Smooth muscle cell (in vitro differentiated cells): ENCODE results near the gene RNPEPL1. TPM values are rescaled to one million over a fixed set of nuclear protein-coding genes. Genes with fewer than 3 reads are reported as not detected.
A peak's percentile ranks its signal among the peaks of the same experiment; 100 is the strongest.

ENCODE experiments used
- DNase-seq: peaks from one replicate; lab custom pipeline; 2025; ENCODE audit not compliant: unreplicated experiment; lab: John Stamatoyannopoulos, UW
- H2AFZ ChIP-seq: fragments of 200-600 bp; sonication (generic); 2 replicates; pipeline ENCODE4 v1.6.0; 2016; ENCODE audit warnings: antibody characterized with exemption, low read depth, mild to moderate bottlenecking
- H3F3A ChIP-seq: fragments of 200-600 bp; sonication (generic); 2 replicates; pipeline ENCODE4 v1.6.0; 2017; ENCODE audit warnings: antibody characterized with exemption, low read depth
- H3K27ac ChIP-seq: fragments of 200-600 bp; sonication (generic); 2 replicates; pipeline ENCODE4 v1.5.1; 2016; ENCODE audit warnings: low read depth, mild to moderate bottlenecking
- H3K27me3 ChIP-seq: fragments of 200-600 bp; sonication (generic); 2 replicates; pipeline ENCODE4 v1.6.1; 2016; ENCODE audit warnings: low read depth, mild to moderate bottlenecking
- H3K36me3 ChIP-seq: fragments of 200-600 bp; sonication (generic); 2 replicates; pipeline ENCODE4 v1.5.1; 2016; ENCODE audit warnings: low read depth
- H3K4me1 ChIP-seq: fragments of 200-600 bp; sonication (generic); 2 replicates; pipeline ENCODE4 v1.5.1; 2016; ENCODE audit warnings: low read depth
- H3K4me2 ChIP-seq: fragments of 200-600 bp; sonication (generic); 2 replicates; pipeline ENCODE4 v1.6.0; 2016; ENCODE audit warnings: mild to moderate bottlenecking
- H3K4me3 ChIP-seq: fragments of 200-600 bp; sonication (generic); 2 replicates; pipeline ENCODE4 v1.5.1; 2016; ENCODE audit warnings: mild to moderate bottlenecking
- H3K79me2 ChIP-seq: fragments of 200-600 bp; sonication (generic); 2 replicates; pipeline ENCODE4 v1.6.0; 2016; ENCODE audit warnings: low read depth, mild to moderate bottlenecking
- H3K9ac ChIP-seq: fragments of 200-600 bp; sonication (generic); 2 replicates; pipeline ENCODE4 v1.6.0; 2016; ENCODE audit warnings: low read depth
- H3K9me3 ChIP-seq: fragments of 200-600 bp; sonication (generic); replicated peaks from 2 replicates; pipeline ENCODE4 v1.5.1; 2016; ENCODE audit warnings: low read depth
- H4K20me1 ChIP-seq: fragments of 200-600 bp; sonication (generic); 2 replicates; pipeline ENCODE4 v1.6.0; 2016; ENCODE audit warnings: low read depth
- WGBS: methylation state at CpG from one replicate; pipeline ENCODE4 v1.1.7; 2016; ENCODE audit warnings: low lambda C conversion rate; 5-methylcytosine and 5-hydroxymethylcytosine counted together
- polyA plus RNA-seq: library from polyadenylated mRNA; unstranded; fragments of >200 nt; fragmentation: Nextera tagmentation; extraction: Ambion mirVana; gene quantifications from 2 replicates; pipeline ENCODE4 v1.2.1, GENCODE V29; 2016
- total RNA-seq: library from RNA; depleted of rRNA; stranded (reverse); fragments of >200 nt; gene quantifications from 2 replicates; pipeline ENCODE4 v1.2.3, GENCODE V29; 2014
- TF ChIP-seq, protein P1 (sequence below): fragments of 200-600 bp; sonication (generic); IDR thresholded peaks from 2 replicates; pipeline ENCODE4 v1.5.1; 2017; ENCODE audit warnings: borderline replicate concordance, mild to moderate bottlenecking, antibody characterized with exemption; ENCODE audit not compliant: insufficient read depth, poor library complexity, severe bottlenecking

Gene RNPEPL1
- total and polyA plus RNA-seq, 2 experiments from 2014 or later, result 15.3 to 40.9 TPM

- peaks cover 78% of the 10 kb centered on the region for H3K79me2 ChIP-seq
- no peaks in the 10 kb centered on the region for H3K9me3 ChIP-seq
- DNase-seq, result no peak
- H3K4me3 ChIP-seq, result peak overlapping the region; percentile 92
- H2AFZ ChIP-seq, result no peak overlapping the region
- peaks cover 59% of the 10 kb centered on the region for H4K20me1 ChIP-seq
- H3F3A ChIP-seq, result peaks cover 10% of the 10 kb centered on the region
- peak overlapping the region; percentile 97 for H3K4me2 ChIP-seq
- peak overlapping the region; percentile 75 for H3K27ac ChIP-seq
- TF ChIP-seq, protein P1, sequence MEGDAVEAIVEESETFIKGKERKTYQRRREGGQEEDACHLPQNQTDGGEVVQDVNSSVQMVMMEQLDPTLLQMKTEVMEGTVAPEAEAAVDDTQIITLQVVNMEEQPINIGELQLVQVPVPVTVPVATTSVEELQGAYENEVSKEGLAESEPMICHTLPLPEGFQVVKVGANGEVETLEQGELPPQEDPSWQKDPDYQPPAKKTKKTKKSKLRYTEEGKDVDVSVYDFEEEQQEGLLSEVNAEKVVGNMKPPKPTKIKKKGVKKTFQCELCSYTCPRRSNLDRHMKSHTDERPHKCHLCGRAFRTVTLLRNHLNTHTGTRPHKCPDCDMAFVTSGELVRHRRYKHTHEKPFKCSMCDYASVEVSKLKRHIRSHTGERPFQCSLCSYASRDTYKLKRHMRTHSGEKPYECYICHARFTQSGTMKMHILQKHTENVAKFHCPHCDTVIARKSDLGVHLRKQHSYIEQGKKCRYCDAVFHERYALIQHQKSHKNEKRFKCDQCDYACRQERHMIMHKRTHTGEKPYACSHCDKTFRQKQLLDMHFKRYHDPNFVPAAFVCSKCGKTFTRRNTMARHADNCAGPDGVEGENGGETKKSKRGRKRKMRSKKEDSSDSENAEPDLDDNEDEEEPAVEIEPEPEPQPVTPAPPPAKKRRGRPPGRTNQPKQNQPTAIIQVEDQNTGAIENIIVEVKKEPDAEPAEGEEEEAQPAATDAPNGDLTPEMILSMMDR, result no peak
- H3K27me3 ChIP-seq, result no peaks in the 10 kb centered on the region
- H3K4me1 ChIP-seq, result peaks cover 23% of the 10 kb centered on the region
- WGBS, result 94% methylated on average over 6 of the region's 6 CpGs
- peak overlapping the region; percentile 94 for H3K9ac ChIP-seq
- no peaks in the 10 kb centered on the region for H3K36me3 ChIP-seq
These were observed 16.8 kb downstream of the RNPEPL1 start for GRCh38 chr2:240585101-240585500.

GRCh38 chr2:240585681-240586197 lies 17.5 kb downstream of the RNPEPL1 start:
- TF ChIP-seq, protein P1, result no peak
- WGBS, result 9% methylated on average over 20 of the region's 20 CpGs
- H3K4me1 ChIP-seq, result peaks cover 23% of the 10 kb centered on the region
- H3K27me3 ChIP-seq, result no peaks in the 10 kb centered on the region
- H3K27ac ChIP-seq, result peak overlapping the region; percentile 75
- peak overlapping the region; percentile 92 for H3K4me3 ChIP-seq
- peak overlapping the region; percentile 96 for H2AFZ ChIP-seq
- H3K9ac ChIP-seq, result peak overlapping the region; percentile 94
- peaks cover 78% of the 10 kb centered on the region for H3K79me2 ChIP-seq
- H3K9me3 ChIP-seq, result no peaks in the 10 kb centered on the region
- H4K20me1 ChIP-seq, result peaks cover 54% of the 10 kb centered on the region
- peaks cover 7% of the 10 kb centered on the region for H3F3A ChIP-seq
- no peaks in the 10 kb centered on the region for H3K36me3 ChIP-seq
- DNase-seq, result no peak
- H3K4me2 ChIP-seq, result peak overlapping the region; percentile 97

DNA sequence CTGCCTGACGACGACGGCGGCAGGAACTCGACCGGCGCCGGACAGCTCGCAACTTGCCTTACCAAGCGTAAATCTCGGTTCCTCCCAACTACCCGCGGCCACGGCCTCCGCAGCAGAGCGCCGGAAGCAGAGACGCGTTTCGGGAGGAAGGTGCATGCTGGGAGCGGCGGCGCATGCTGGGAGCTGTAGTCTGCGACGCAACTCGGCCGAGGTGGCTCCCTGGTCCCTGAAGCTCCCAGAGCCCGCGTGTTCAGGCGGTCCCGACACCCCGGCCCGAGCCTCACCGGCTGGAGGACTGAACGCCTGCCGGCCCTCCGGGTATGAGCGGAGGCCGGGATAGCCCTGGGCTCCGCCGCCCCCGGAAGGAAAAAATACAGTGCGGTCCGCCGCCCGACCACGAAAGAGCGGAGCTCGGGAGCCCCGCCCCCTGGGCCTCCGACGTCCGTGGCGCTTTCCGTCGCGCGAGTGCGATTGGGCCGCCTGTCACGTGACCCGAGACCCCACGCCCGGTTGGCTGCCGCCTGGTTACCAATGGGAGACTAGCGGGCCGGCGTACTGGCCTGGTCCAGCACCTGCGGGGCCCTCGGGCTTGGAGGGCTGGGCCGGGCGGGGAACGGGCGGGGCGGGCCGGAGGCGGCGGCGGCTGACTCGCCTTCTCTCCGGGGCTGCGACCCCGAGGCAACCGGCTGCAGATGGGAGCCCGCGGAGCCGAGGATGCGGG lies 18.1 kb downstream of the RNPEPL1 start, which contains the start of gene CAPN10:
CAPN10 (plus strand) TSS at position 537 of the 721 bp plus-strand sequence; CDS start at position 715, 178 bp downstream.
- Histone ChIP-seq H3K4me1 (peaks cover 23% of the 10 kb centered on the region), H3K4me2 (peak within 1 kb of the TSS; percentile 97), H3K9ac (peak within 1 kb of the TSS; percentile 94), H3K4me3 (peak within 1 kb of the TSS; percentile 92), H3K27me3 (no peaks in the 10 kb centered on the region), H3K9me3 (no peaks in the 10 kb centered on the region), H4K20me1 (peaks cover 53% of the 10 kb centered on the region), H2AFZ (peak within 1 kb of the TSS; percentile 96), H3K27ac (peak within 1 kb of the TSS; percentile 75), H3K36me3 (no peaks in the 10 kb centered on the region), H3K79me2 (peaks cover 76% of the 10 kb centered on the region), H3F3A (peaks cover under 1% of the 10 kb centered on the region)
- TF ChIP-seq, protein P1, result no peak
- 2% methylated on average over 67 of the region's 88 CpGs for WGBS
- peak; percentile 96 for DNase-seq
